ENCODE measurements around the gene UBAC1.

GRCh38 chr9:135970128-135970815, 9.1 kb upstream of the UBAC1 start:
- TF ChIP-seq CTCF (IDR thresholded peaks at IDR 0.05; ENCODE audit: low read depth, low read length), result no peak
- no peak for TF ChIP-seq MAX (IDR thresholded peaks at IDR 0.05; ENCODE audit: low read depth, low read length)
- TF ChIP-seq MYC (IDR thresholded peaks at IDR 0.05; ENCODE audit: low read depth, low read length), result no peak
- TF ChIP-seq POLR2A (IDR thresholded peaks at IDR 0.05; ENCODE audit: extremely low read depth, insufficient read length), result no peak
